Psoas muscle (tissue), 8 donors: Measurements from ENCODE around the gene ZFYVE27. TPM values are rescaled to one million over a fixed set of nuclear protein-coding genes. Genes with fewer than 3 reads are reported as not detected.
A peak's percentile ranks its signal among the peaks of the same experiment; 100 is the strongest.

Experiments
- ATAC-seq, 4 donors: fragments of 200-7000 bp; cut with Tn5 transposase; one replicate each; pipeline ENCODE4 v1.9.1; 2020; ENCODE audit warnings: moderate library complexity in 3 of 4, mild to moderate bottlenecking in 2 of 4
- DNase-seq, 2 donors: peaks; one replicate each; pipeline ENCODE4 v3.0.0-alpha.2; 2020
- H3K27ac ChIP-seq: fragments of 200-600 bp; one replicate; pipeline ENCODE4 v1.8.0; 2022
- H3K27me3 ChIP-seq, 3 donors: fragments of 200-600 bp in 1 of 3; one replicate each; pipeline versions ENCODE4 v1.6.1 to v1.8.0; 2013 to 2022; ENCODE audit warnings: low read length in 2 of 3, mild to moderate bottlenecking in 2 of 3, moderate library complexity in 1 of 3; ENCODE audit not compliant: insufficient read depth in 3 of 3
- H3K36me3 ChIP-seq, 2 donors: fragments of 200-600 bp in 1 of 2; one replicate each; pipeline versions ENCODE4 v1.6.1 to v1.8.0; 2013 to 2022; ENCODE audit warnings: low read depth in 1 of 2, mild to moderate bottlenecking in 1 of 2, moderate library complexity in 1 of 2; ENCODE audit not compliant: insufficient read depth in 1 of 2
- H3K4me1 ChIP-seq: fragments of 200-600 bp; one replicate; pipeline ENCODE4 v1.8.0; 2022
- H3K4me3 ChIP-seq: fragments of 200-600 bp; one replicate; pipeline ENCODE4 v1.8.0; 2022; ENCODE audit warnings: mild to moderate bottlenecking
- H3K9me3 ChIP-seq: fragments of 200-600 bp; one replicate; pipeline ENCODE4 v1.8.0; 2022
- WGBS, 3 donors: extraction: QIAGEN DNeasy Blood & Tissue Kit; methylation state at CpG; one replicate each; pipeline versions ENCODE4 v1.1.6 to v1.1.7; 2013; 5-methylcytosine and 5-hydroxymethylcytosine counted together
- intact Hi-C, 2 donors: fragments of 100-400 bp; cut with DNase I; formaldehyde crosslinking; loops; one replicate each; pipeline versions ENCODE4 v1.11.0 to v1.14.2; 2022
- polyA plus RNA-seq, 3 donors: library from polyadenylated mRNA; stranded (reverse); fragments of 200-250 nt; gene quantifications; one replicate each; pipeline ENCODE4 v1.2.3, GENCODE V29; 2013
- total RNA-seq, 4 donors: library from RNA; stranded (reverse); fragmentation: NEBNext Ultra II Directional in 2 of 4; extraction: Animal tissue kit (Norgen Biotek cat#: 25700) in 2 of 4; gene quantifications; one replicate each; pipeline versions ENCODE4 v1.2.1 to v1.2.4, GENCODE V29; 2021 to 2023
- TF ChIP-seq, protein P1 (sequence below): fragments of 200-600 bp; IDR thresholded peaks from one replicate; pipeline ENCODE4 v1.8.0; 2022; ENCODE audit warnings: antibody characterized with exemption
- donor health status: healthy with polysubstance abuse.
- donor health status: DM: no; HTN: no; CAD: no; lungs with moderate emphysema.
- donor health status: Bipolar disorder and iron deficiency.
- donor health status: healthy.
- donor health status: DM: yes; HTN: yes; CAD: no.
- donor health status: DM: no; HTN: no; CAD: no.
- donor health status: DM: no; HTN: no; CAD: no.
- donor health status: DM: yes; HTN: yes; CAD: no.

Gene ZFYVE27
- total and polyA plus RNA-seq, 7 donors, result 8.3 to 20.1 (median 12.5) TPM

DNA sequence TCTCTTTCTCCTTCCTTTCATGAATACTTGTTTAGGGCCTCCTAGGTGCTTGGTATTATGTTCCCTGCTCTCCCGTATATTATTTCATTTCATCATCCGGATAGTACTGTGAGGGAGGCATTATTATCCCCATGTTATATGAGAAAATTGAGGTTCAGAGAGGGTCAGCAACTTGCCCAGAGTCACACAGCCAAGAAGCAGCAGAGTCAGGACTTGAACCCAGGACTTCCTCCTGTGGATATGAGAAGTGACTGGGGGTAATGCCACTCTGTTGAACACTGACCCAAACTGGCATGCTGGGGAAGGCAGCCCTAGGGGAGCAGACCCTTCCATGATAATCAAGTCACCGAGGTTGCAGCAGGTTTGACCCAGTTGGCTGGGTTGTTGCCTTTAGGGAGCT lies 43.0 kb downstream of the ZFYVE27 start:
- intact Hi-C loops, result loop anchor here in 1 of 2 donors (10.0 kb wide), 1 partner anchor 245 kb away; no protein-coding TSS in a partner anchor
- H3K27ac ChIP-seq, result no peak overlapping the region
- WGBS, 3 donors, result 93 to 97% (median 93%) methylated on average over 3 of the region's 3 CpGs

DNA sequence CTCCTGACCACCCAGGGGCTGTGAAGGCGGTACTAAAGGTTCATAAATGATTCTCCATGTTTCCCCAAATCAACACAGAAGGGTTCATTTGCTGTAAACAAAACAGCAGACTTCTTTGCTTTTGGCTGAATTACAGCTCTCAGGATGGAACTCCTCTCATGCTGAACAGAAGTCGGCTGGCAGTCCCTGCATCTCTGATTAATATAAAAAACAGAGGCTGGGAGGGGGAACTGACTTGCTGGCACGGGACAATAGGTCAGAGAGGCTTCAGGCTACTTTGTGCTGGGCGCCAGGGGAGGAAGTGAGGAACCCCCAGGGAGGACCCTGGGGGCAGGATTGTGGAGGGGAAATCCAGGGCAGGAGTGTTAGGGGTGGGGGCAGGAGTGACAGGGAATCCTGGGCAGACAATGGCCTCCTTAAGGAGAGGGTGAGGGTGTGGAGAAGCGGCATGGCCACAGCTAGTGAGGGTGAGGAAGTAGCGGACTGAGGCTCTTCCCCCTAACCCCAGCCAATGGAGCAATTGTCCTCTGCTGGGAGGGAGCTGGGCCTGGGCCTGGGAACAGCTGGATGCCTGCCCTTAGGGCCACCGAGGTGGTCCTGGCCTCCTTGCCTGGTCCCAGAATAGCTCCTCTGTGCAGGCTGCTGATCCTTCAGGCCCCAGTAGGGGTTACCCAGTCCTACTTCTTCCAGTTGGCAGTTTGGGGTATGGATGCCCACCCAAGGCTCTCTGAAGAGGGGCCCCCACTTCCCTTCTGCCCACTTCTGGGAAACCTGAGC lies 44.1 kb downstream of the ZFYVE27 start:
- TF ChIP-seq, protein P1, sequence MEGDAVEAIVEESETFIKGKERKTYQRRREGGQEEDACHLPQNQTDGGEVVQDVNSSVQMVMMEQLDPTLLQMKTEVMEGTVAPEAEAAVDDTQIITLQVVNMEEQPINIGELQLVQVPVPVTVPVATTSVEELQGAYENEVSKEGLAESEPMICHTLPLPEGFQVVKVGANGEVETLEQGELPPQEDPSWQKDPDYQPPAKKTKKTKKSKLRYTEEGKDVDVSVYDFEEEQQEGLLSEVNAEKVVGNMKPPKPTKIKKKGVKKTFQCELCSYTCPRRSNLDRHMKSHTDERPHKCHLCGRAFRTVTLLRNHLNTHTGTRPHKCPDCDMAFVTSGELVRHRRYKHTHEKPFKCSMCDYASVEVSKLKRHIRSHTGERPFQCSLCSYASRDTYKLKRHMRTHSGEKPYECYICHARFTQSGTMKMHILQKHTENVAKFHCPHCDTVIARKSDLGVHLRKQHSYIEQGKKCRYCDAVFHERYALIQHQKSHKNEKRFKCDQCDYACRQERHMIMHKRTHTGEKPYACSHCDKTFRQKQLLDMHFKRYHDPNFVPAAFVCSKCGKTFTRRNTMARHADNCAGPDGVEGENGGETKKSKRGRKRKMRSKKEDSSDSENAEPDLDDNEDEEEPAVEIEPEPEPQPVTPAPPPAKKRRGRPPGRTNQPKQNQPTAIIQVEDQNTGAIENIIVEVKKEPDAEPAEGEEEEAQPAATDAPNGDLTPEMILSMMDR, result no peak
- ATAC-seq (peak in 3 of 4 donors; percentile 28 to 44 (median 31)), DNase-seq (no peak)
- Histone ChIP-seq H3K27ac (no peak overlapping the region), H3K9me3 (no peaks in the 10 kb centered on the region), H3K27me3 (no peaks in the 10 kb centered on the region), H3K4me1 (no peaks in the 10 kb centered on the region), H3K36me3 (no peaks in the 10 kb centered on the region), H3K4me3 (no peak overlapping the region)
- WGBS, 3 donors, result 39 to 60% (median 49%) methylated on average over 6 to 7 of the region's 7 CpGs
- intact Hi-C loops, result no loop called here

More for the DNA sequence above, 43.0 kb downstream of the ZFYVE27 start:
- no peaks in the 10 kb centered on the region for H3K36me3 ChIP-seq
- TF ChIP-seq, protein P1, result no peak
- no peaks in the 10 kb centered on the region for H3K27me3 ChIP-seq
- ATAC-seq (no peak), DNase-seq (no peak)
- H3K4me3 ChIP-seq, result no peak overlapping the region
- no peaks in the 10 kb centered on the region for H3K9me3 ChIP-seq
- no peaks in the 10 kb centered on the region for H3K4me1 ChIP-seq

DNA sequence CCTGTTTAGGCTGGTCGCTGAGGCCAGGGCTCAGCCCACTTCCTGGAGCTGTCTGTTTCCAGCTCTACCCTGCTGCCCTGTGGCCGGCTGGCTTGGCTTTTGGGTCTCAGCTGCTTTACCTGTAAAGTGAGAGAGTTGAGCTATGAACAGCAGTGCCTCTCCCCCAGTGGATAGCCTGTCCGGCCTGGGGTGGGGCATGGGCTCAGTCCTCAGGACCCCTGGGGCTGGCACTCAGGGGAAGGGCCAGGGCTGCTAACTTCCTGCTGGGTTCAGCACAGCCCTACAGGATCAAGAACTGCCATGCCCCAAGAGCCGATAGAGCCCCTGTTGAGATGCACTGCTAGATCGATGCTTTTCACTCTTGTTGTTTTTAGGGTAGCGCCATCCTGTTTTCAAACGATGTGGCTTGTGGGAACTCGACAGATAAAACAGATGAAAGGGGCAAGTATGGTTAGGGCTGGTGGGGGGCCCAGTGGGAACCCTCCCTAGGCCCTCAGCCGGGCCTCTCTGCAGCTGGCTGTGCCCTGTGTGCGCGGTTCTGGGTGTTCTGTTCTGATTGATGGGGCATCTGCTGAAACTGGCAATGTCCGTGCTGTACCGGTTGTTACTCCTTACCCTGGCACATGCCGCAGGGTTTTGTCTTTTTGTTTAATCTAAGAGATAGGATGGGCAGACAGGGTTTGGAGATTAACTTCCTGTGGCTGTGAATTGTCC lies 44.8 kb downstream of the ZFYVE27 start:
- Histone ChIP-seq H3K27ac (no peak overlapping the region), H3K36me3 (no peaks in the 10 kb centered on the region), H3K4me1 (no peaks in the 10 kb centered on the region), H3K4me3 (no peak overlapping the region), H3K27me3 (no peaks in the 10 kb centered on the region), H3K9me3 (no peaks in the 10 kb centered on the region)
- intact Hi-C loops, result no loop called here
- ATAC-seq (peak in 2 of 4 donors; percentile 37 to 56), DNase-seq (no peak)
- WGBS, 3 donors, result 37 to 59% (median 39%) methylated on average over 14 of the region's 14 CpGs
- TF ChIP-seq, protein P1, result no peak

DNA sequence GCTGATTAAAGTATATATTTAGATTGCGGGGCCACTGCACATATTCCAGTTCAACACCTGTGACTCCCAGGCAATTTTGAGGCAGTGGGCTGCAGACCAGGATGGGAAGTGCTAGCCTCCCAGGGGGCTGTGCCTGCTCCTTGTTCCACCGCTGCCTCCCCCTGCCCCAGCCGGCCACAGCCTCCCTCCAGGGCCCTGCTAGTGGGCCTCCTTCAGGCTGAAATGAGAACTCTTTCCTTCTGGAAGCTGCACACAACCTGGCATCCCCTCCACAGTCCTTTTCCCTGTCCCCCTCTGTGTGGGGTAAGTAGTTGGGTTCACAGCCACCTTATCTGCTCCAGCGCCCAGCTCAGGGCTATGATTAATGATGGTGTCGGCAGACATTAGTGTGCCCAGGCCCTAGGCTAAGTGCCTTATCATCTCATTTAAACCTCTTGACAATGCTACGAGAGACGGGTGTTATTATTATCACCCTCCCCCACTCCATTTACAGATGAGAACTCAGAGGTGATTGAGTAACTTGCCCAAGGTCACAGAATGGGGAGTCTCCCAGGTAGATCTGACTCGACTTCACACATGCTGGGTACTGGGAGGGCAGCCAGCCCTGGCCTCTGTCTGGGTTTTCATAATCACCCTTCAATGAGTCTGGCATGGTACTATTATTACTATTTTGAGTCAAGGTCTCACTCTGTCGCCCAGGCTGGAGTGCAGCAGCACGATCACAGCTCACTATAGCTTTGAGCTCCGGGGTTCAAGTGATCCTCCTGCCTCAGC lies 45.7 kb downstream of the ZFYVE27 start:
- ATAC-seq (peak in 3 of 4 donors; percentile 48 to 85 (median 72)), DNase-seq (no peak)
- Histone ChIP-seq H3K27ac (no peak overlapping the region), H3K9me3 (no peaks in the 10 kb centered on the region), H3K4me3 (no peak overlapping the region), H3K36me3 (no peaks in the 10 kb centered on the region), H3K4me1 (no peaks in the 10 kb centered on the region), H3K27me3 (no peaks in the 10 kb centered on the region)
- 61 to 73% (median 69%) methylated on average over 11 of the region's 11 CpGs for WGBS, 3 donors
- intact Hi-C loops, result no loop called here
- TF ChIP-seq, protein P1, result no peak
